Measurements from ENCODE around the gene PYHIN1. TPM values are rescaled to one million over a fixed set of nuclear protein-coding genes. Genes with fewer than 3 reads are reported as not detected.

PYHIN1 gene
- total RNA-seq, 1 donor: not detected

- no peak for TF ChIP-seq CTCF (IDR thresholded peaks at IDR 0.05; ENCODE audit: insufficient read depth, low read depth, low read length)
- H3K4me3 ChIP-seq (ENCODE audit: low read depth, low read length): no peak overlapping the region
- DNase-seq (ENCODE audit: low read depth): no peak
Observed at GRCh38 chr1:158946785-158947184, 15.4 kb downstream of the PYHIN1 start.

GRCh38 chr1:158951956-158952355 lies 20.6 kb downstream of the PYHIN1 start:
- TF ChIP-seq CTCF (IDR thresholded peaks at IDR 0.05; ENCODE audit: insufficient read depth, low read depth, low read length): no peak
- DNase-seq (ENCODE audit: low read depth): peak; percentile 22
- H3K4me3 ChIP-seq (ENCODE audit: low read depth, low read length): no peak overlapping the region

- no peak overlapping the region for H3K4me3 ChIP-seq (ENCODE audit: low read depth, low read length)
- no peak for TF ChIP-seq CTCF (IDR thresholded peaks at IDR 0.05; ENCODE audit: insufficient read depth, low read depth, low read length)
- DNase-seq (ENCODE audit: low read depth): no peak
Observed at GRCh38 chr1:158952416-158952815, 21.1 kb downstream of the PYHIN1 start.

- no peak for DNase-seq (ENCODE audit: low read depth)
- no peak overlapping the region for H3K4me3 ChIP-seq (ENCODE audit: low read depth, low read length)
- TF ChIP-seq CTCF (IDR thresholded peaks at IDR 0.05; ENCODE audit: insufficient read depth, low read depth, low read length): no peak
Observed at GRCh38 chr1:158961178-158961577, 29.8 kb downstream of the PYHIN1 start.

- no peak for DNase-seq (ENCODE audit: low read depth)
- H3K4me3 ChIP-seq (ENCODE audit: low read depth, low read length): no peak overlapping the region
- no peak for TF ChIP-seq CTCF (IDR thresholded peaks at IDR 0.05; ENCODE audit: insufficient read depth, low read depth, low read length)
Observed at GRCh38 chr1:158962983-158963382, 31.6 kb downstream of the PYHIN1 start.

- H3K4me3 ChIP-seq (ENCODE audit: low read depth, low read length): no peak overlapping the region
- DNase-seq (ENCODE audit: low read depth): no peak
- TF ChIP-seq CTCF (IDR thresholded peaks at IDR 0.05; ENCODE audit: insufficient read depth, low read depth, low read length): no peak
Observed at GRCh38 chr1:158969166-158969565, 37.8 kb downstream of the PYHIN1 start.

- no peak for TF ChIP-seq CTCF (IDR thresholded peaks at IDR 0.05; ENCODE audit: insufficient read depth, low read depth, low read length)
- DNase-seq (ENCODE audit: low read depth): no peak
- no peak overlapping the region for H3K4me3 ChIP-seq (ENCODE audit: low read depth, low read length)
Observed at GRCh38 chr1:158969855-158970254, 38.5 kb downstream of the PYHIN1 start.

Measured in fibroblast of villous mesenchyme (primary cell).